VCaP (cell line): ENCODE measurements around the gene MAN1B1.

ENCODE experiments used
- H3K27ac ChIP-seq: fragments of 450-650 bp; 2 replicates; pipeline ENCODE4 v1.5.1; 2017
- CTCF ChIP-seq: fragments of 450-650 bp; conservative IDR thresholded peaks from 2 replicates; pipeline ENCODE4 v1.5.1; 2017; ENCODE audit warnings: mild to moderate bottlenecking, moderate library complexity

The MAN1B1 gene

GRCh38 chr9:137048655-137049543 is 37.9 kb upstream of the MAN1B1 start:
- no peak for TF ChIP-seq CTCF
- peak overlapping the region; percentile 99 for H3K27ac ChIP-seq

DNA sequence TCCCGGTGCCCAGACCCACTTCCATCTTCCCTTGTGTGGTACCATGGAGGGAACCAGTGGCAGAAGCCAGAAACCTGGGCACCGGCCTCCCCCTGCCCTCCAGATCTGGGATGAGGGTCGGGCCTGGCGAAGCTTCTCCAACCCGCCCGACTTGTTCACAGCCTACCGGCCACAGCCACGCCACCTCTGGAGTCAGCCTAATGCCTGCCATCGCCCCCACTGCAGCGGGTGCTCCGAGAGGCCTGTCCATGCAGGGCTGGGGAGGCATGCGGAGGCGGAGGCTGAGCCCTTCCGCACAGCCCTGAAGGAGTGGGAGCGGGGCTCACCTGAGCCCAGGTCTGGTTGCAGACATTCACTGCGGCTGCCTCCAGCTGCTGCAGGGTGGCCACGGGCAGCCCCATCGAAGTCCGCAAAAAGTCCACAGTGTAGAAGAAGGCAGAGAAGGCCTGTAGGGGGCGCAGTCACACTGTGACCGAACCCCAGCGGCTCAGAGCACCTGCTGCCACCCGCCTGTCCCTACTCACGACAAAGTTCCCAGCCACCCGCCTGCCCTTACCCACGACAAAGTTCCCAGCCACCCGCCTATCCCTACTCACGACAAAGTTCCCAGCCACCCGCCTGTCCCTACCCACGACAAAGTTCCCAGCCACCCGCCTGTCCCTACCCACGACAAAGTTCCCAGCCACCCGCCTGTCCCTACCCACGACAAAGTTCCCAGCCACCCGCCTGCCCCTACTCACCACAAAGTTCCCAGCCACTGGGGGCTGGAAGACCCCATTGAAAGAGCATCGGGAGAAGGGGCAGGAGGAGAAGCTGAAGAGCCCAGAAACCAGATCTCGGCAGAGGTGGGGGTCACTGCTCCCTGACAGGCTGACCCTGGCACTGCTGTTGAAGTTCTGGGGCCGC is 37.0 kb upstream of the MAN1B1 start:
- peak; percentile 67 for TF ChIP-seq CTCF
- H3K27ac ChIP-seq, result peak overlapping the region; percentile 99

GRCh38 chr9:137050570-137050969 is 36.2 kb upstream of the MAN1B1 start:
- no peak overlapping the region for H3K27ac ChIP-seq
- TF ChIP-seq CTCF, result no peak

- no peak overlapping the region for H3K27ac ChIP-seq
- no peak for TF ChIP-seq CTCF
These were observed 35.5 kb upstream of the MAN1B1 start for GRCh38 chr9:137051145-137051724.

DNA sequence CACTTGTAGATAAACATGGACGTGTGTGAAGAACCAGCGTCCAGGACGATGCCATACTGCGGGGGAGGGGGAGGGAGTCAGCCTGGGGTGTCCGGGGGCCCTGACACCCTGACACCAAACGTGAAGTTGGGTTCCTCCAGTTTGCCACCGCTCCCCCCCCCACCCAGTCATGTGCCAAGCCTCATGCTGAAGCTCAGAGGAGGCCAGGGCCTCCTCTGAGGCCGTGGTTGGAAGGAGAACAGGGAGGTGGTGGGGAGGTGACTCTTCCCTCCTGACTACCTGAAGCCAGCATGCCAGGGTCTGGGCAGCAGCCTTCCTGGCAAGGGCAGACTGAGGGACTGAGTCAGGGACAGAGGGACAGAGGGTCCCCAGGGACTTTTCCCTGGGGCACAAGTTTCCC is 34.5 kb upstream of the MAN1B1 start:
- H3K27ac ChIP-seq, result no peak overlapping the region
- TF ChIP-seq CTCF, result no peak

- no peak for TF ChIP-seq CTCF
These were observed 33.5 kb upstream of the MAN1B1 start for GRCh38 chr9:137052998-137053943.

More at GRCh38 chr9:137052998-137053943, 33.5 kb upstream of the MAN1B1 start:
- H3K27ac ChIP-seq, result peak overlapping the region; percentile 77
